Activated naive CD8-positive, alpha-beta T cell treated with anti-CD3 and anti-CD28 coated beads, Interleukin-2, amount 10 ng/mL, durations not matched to agents 7 days and 5 days (primary cell): ENCODE results near the gene GOLGA8O. TPM values are rescaled to one million over a fixed set of nuclear protein-coding genes. Genes with fewer than 3 reads are reported as not detected.
"Not testable (repeated sequence)": the region's sequence is repeated elsewhere in the genome, so short reads cannot be mapped to it uniquely, and the experiment has no call there.

ENCODE experiments used
- ATAC-seq: fragments of 150-1000 bp; cut with Tn5 transposase; one replicate; pipeline ENCODE4 v1.10.0; 2021; ENCODE audit warnings: low read depth, moderate library complexity
- POLR2A ChIA-PET: fragments of 350-600 bp; sonication (Branson Sonifier 250); formaldehyde crosslinking; loops from one replicate; lab custom pipeline; 2021; ENCODE audit warnings: antibody characterized with exemption; lab: Charles Lee
- DNase-seq: peaks from one replicate; pipeline ENCODE4 v3.0.0; 2021
- H3K27ac Mint-ChIP-seq: one replicate; pipeline ENCODE4 v1.8.0; 2022; ENCODE audit warnings: mild to moderate bottlenecking, mixed read lengths
- H3K27me3 Mint-ChIP-seq: one replicate; pipeline ENCODE4 v1.8.0; 2022; ENCODE audit warnings: mild to moderate bottlenecking, moderate library complexity, mixed read lengths
- H3K36me3 Mint-ChIP-seq: one replicate; pipeline ENCODE4 v1.8.0; 2021; ENCODE audit warnings: mild to moderate bottlenecking, mixed read lengths
- H3K4me1 Mint-ChIP-seq: one replicate; pipeline ENCODE4 v1.8.0; 2021; ENCODE audit warnings: mixed read lengths
- H3K4me3 Mint-ChIP-seq: one replicate; pipeline ENCODE4 v1.8.0; 2022; ENCODE audit warnings: mild to moderate bottlenecking, moderate library complexity, mixed read lengths
- H3K9me3 Mint-ChIP-seq: one replicate; pipeline ENCODE4 v1.8.0; 2021; ENCODE audit warnings: mixed read lengths
- total RNA-seq, 2 experiments: library from RNA; stranded (reverse); gene quantifications; one replicate each; pipeline ENCODE4 v1.2.3, GENCODE V29; 2021

Gene GOLGA8O
- total RNA-seq, 2 experiments from 2014 or later: 13.9 to 16.6 TPM

DNA sequence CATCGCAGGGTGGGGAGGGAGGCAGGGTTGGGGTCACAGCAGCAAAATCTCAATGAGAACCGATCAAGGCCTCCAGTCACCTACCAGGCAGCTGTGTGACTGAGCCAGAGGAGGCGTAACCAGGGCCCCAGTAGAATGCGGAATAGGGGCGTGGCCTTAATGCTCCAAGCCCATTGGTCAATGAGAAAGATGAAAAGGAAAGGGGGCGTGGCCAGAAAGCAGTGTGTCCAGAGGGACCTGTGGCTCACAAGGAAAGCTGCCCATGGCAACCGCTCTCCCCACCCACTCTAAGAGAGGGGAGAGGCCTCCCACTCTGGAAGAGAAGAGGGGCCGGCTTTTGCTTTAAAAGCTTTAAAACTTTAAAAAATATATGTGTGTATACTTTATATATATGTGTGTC lies 52.2 kb downstream of the GOLGA8O start, which contains the start of gene GOLGA8K:
Gene GOLGA8K, minus strand, starts transcription at position 101 of the 400 bp plus-strand sequence. Its CDS starts 98 bp downstream, at position 3.
- H3K9me3 Mint-ChIP-seq, DNase-seq, H3K27me3 Mint-ChIP-seq, H3K27ac Mint-ChIP-seq, H3K36me3 Mint-ChIP-seq, H3K4me3 Mint-ChIP-seq, ATAC-seq, POLR2A ChIA-PET, H3K4me1 Mint-ChIP-seq: not testable (repeated sequence)

DNA sequence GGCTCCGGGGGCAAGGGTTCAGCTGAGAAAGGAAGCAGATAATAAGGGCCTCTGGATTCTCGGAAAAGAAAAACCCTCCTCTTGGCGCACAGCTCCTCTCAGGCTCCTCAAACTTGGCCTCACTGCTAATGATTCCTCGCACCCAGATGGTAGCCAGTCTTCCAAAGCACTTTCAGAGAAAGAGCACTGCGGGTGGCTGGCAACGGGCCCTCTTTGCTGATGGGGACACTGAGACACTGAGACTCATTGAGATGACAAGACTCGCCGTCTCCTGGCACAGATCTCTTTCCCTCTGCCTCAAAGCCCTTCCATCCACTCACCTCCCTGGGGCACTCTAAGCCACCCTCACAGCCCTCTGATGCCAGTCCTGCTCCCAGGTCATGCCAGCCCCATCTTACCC lies 58.9 kb downstream of the GOLGA8O start:
- H3K27ac Mint-ChIP-seq, H3K27me3 Mint-ChIP-seq, H3K9me3 Mint-ChIP-seq, H3K4me1 Mint-ChIP-seq, H3K36me3 Mint-ChIP-seq, H3K4me3 Mint-ChIP-seq, POLR2A ChIA-PET, ATAC-seq, DNase-seq: not testable (repeated sequence)

Other genes with a start within 250 kb of the GOLGA8O start
- 1 to 10 TPM; 2.0 to 4.0 TPM for gene GOLGA8K, start 52.3 kb downstream of the GOLGA8O start, total RNA-seq
- 10 to 100 TPM; 41.0 to 44.6 TPM for gene GOLGA8N, start 137.8 kb upstream of the GOLGA8O start, total RNA-seq
- 100 to 1,000 TPM in 1 of 2 experiments, 10 to 100 TPM in 1; 96.4 to 108 TPM for gene ARHGAP11A, start 159.9 kb upstream of the GOLGA8O start, total RNA-seq
- 1 to 10 TPM; 2.7 to 2.8 TPM for gene SCG5, start 186.1 kb upstream of the GOLGA8O start, total RNA-seq